Muscle of arm (tissue), 12 donors: ENCODE data around the gene FBLN7. TPM values are rescaled to one million over a fixed set of nuclear protein-coding genes. Genes with fewer than 3 reads are reported as not detected.
"Not testable (repeated sequence)": the region's sequence is repeated elsewhere in the genome, so short reads cannot be mapped to it uniquely, and the experiment has no call there.

Experiments
- DNase-seq: peaks from one replicate; pipeline ENCODE4 v3.0.0-alpha.2; 2013
- polyA plus RNA-seq, 12 donors: library from polyadenylated mRNA; unstranded; fragments of 120-200 nt; gene quantifications; one replicate each; pipeline ENCODE4 v1.2.1, GENCODE V29; 2013; ENCODE audit not compliant: insufficient read length in 12 of 12

Gene FBLN7
- polyA plus RNA-seq, 12 donors: 7.4 to 12.8 (median 10.6) TPM; not detected in 1

- no peak for DNase-seq
Observed at GRCh38 chr2:112183327-112184025, 45.3 kb downstream of the FBLN7 start.

GRCh38 chr2:112184121-112184520, 45.9 kb downstream of the FBLN7 start:
- no peak for DNase-seq

GRCh38 chr2:112185131-112185530, 46.9 kb downstream of the FBLN7 start:
- DNase-seq: no peak

GRCh38 chr2:112187046-112187715, 49.0 kb downstream of the FBLN7 start:
- no peak for DNase-seq

GRCh38 chr2:112187805-112188596, 49.8 kb downstream of the FBLN7 start:
- DNase-seq: no peak

- DNase-seq: no peak
Observed at GRCh38 chr2:112189001-112189556, 50.9 kb downstream of the FBLN7 start.

- DNase-seq: no peak
Observed at GRCh38 chr2:112194028-112194427, 55.8 kb downstream of the FBLN7 start.

- DNase-seq: no peak
Observed at GRCh38 chr2:112194482-112194881, 56.3 kb downstream of the FBLN7 start.

GRCh38 chr2:112195167-112195766, 57.1 kb downstream of the FBLN7 start:
- DNase-seq: no peak

GRCh38 chr2:112195950-112196349, 57.8 kb downstream of the FBLN7 start:
- DNase-seq: no peak

- no peak for DNase-seq
Observed at GRCh38 chr2:112197868-112198267, 59.7 kb downstream of the FBLN7 start.

- DNase-seq: no peak
Observed at GRCh38 chr2:112198780-112199179, 60.6 kb downstream of the FBLN7 start.

GRCh38 chr2:112199188-112199587, 61.0 kb downstream of the FBLN7 start:
- no peak for DNase-seq

GRCh38 chr2:112201696-112202430, 63.7 kb downstream of the FBLN7 start:
- no peak for DNase-seq

GRCh38 chr2:112204411-112204810, 66.2 kb downstream of the FBLN7 start:
- no peak for DNase-seq

- DNase-seq: not testable (repeated sequence)
Observed at GRCh38 chr2:112207905-112208304, 69.7 kb downstream of the FBLN7 start.

GRCh38 chr2:112216167-112216566, 78.0 kb downstream of the FBLN7 start:
- no peak for DNase-seq

- no peak for DNase-seq
Observed at GRCh38 chr2:112217854-112218253, 79.7 kb downstream of the FBLN7 start.

GRCh38 chr2:112220186-112220585, 82.0 kb downstream of the FBLN7 start:
- DNase-seq: no peak

- DNase-seq: no peak
Observed at GRCh38 chr2:112220831-112221230, 82.6 kb downstream of the FBLN7 start.

- DNase-seq: no peak
Observed at GRCh38 chr2:112229348-112229747, 91.2 kb downstream of the FBLN7 start.
